ENCODE measurements around the gene BCAS3. TPM values are rescaled to one million over a fixed set of nuclear protein-coding genes. Genes with fewer than 3 reads are reported as not detected.

The BCAS3 gene
- total RNA-seq, 1 donor from 2014 or later, result 29.6 TPM

GRCh38 chr17:61379457-61380216 lies 702.0 kb downstream of the BCAS3 start:
- TF ChIP-seq CTCF (IDR thresholded peaks at IDR 0.05), result no peak
- Histone ChIP-seq H3K4me1 (no peaks in the 10 kb centered on the region), H3K27ac (no peak overlapping the region), H3K36me3 (no peaks in the 10 kb centered on the region), H3K27me3 (ENCODE audit: low read depth) (no peaks in the 10 kb centered on the region), H3K4me3 (no peak overlapping the region), H3K9me3 (no peaks in the 10 kb centered on the region)
- intact Hi-C loops (cut with DNase I), result no loop called here
- DNase-seq (peak; percentile 31), ATAC-seq (no peak)

- intact Hi-C loops (cut with DNase I), result no loop called here
Measured at GRCh38 chr17:61380217-61380835, 702.7 kb downstream of the BCAS3 start.

GRCh38 chr17:61380836-61381525 lies 703.3 kb downstream of the BCAS3 start:
- DNase-seq, result peak; percentile 30
- TF ChIP-seq CTCF (IDR thresholded peaks at IDR 0.05), result no peak
- H3K4me3 ChIP-seq, result no peak overlapping the region
- no peaks in the 10 kb centered on the region for H3K4me1 ChIP-seq
- no peak overlapping the region for H3K27ac ChIP-seq
- H3K36me3 ChIP-seq, result no peaks in the 10 kb centered on the region
- H3K27me3 ChIP-seq (ENCODE audit: low read depth), result no peaks in the 10 kb centered on the region
- ATAC-seq, result no peak
- H3K9me3 ChIP-seq, result no peaks in the 10 kb centered on the region
- intact Hi-C loops (cut with DNase I), result no loop called here

More at GRCh38 chr17:61380217-61380835, 702.7 kb downstream of the BCAS3 start:
- DNase-seq, result peak; percentile 5
- Histone ChIP-seq H3K36me3 (no peaks in the 10 kb centered on the region), H3K27me3 (ENCODE audit: low read depth) (no peaks in the 10 kb centered on the region), H3K27ac (no peak overlapping the region), H3K9me3 (no peaks in the 10 kb centered on the region), H3K4me3 (no peak overlapping the region), H3K4me1 (no peaks in the 10 kb centered on the region)
- ATAC-seq, result no peak
- no peak for TF ChIP-seq CTCF (IDR thresholded peaks at IDR 0.05)

GRCh38 chr17:61381537-61381936 lies 703.9 kb downstream of the BCAS3 start:
- no peak for ATAC-seq
- Histone ChIP-seq H3K4me1 (no peaks in the 10 kb centered on the region), H3K27me3 (ENCODE audit: low read depth) (no peaks in the 10 kb centered on the region), H3K27ac (no peak overlapping the region), H3K36me3 (no peaks in the 10 kb centered on the region), H3K9me3 (no peaks in the 10 kb centered on the region), H3K4me3 (no peak overlapping the region)
- intact Hi-C loops (cut with DNase I), result no loop called here
- TF ChIP-seq CTCF (IDR thresholded peaks at IDR 0.05), result no peak
- DNase-seq, result no peak

GRCh38 chr17:61382796-61383688 lies 705.4 kb downstream of the BCAS3 start:
- Histone ChIP-seq H3K27me3 (ENCODE audit: low read depth) (no peaks in the 10 kb centered on the region), H3K9me3 (no peaks in the 10 kb centered on the region), H3K4me1 (no peaks in the 10 kb centered on the region), H3K27ac (peak overlapping the region; percentile 18), H3K36me3 (no peaks in the 10 kb centered on the region), H3K4me3 (no peak overlapping the region)
- intact Hi-C loops (cut with DNase I), result no loop called here
- no peak for ATAC-seq
- no peak for TF ChIP-seq CTCF (IDR thresholded peaks at IDR 0.05)
- DNase-seq, result peak; percentile 24
